HG02588 (cell line): ENCODE data around the gene REPS2.

ENCODE experiments used
- ATAC-seq: cut with Tn5 transposase; IDR thresholded peaks from one replicate; pipeline ENCODE4 v1.9.1; 2021; ENCODE audit warnings: mild to moderate bottlenecking, moderate library complexity; ENCODE audit not compliant: unreplicated experiment

The REPS2 gene

DNA sequence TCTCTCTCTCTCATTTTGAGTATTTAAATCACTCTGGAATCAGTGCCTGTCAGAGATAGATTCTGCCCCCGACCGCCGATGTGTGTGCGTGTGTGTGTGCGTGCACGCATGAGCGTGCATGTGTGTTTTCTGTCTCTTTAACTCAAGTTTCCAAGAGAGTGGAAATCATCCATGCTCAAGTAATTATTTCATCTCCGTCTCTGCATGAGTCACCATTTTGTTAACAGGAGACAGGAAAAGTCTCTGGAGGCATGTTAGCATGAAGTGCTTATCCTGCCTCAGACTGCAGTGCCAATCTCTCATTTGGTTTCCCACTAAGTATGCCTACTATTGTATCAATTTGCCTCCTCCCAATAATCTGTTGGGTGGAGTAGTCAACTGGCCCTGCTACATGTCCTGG, 245.6 kb downstream of the REPS2 start:
- no peak for ATAC-seq
